ENCODE data around the gene MARK2.

MARK2 gene

DNA sequence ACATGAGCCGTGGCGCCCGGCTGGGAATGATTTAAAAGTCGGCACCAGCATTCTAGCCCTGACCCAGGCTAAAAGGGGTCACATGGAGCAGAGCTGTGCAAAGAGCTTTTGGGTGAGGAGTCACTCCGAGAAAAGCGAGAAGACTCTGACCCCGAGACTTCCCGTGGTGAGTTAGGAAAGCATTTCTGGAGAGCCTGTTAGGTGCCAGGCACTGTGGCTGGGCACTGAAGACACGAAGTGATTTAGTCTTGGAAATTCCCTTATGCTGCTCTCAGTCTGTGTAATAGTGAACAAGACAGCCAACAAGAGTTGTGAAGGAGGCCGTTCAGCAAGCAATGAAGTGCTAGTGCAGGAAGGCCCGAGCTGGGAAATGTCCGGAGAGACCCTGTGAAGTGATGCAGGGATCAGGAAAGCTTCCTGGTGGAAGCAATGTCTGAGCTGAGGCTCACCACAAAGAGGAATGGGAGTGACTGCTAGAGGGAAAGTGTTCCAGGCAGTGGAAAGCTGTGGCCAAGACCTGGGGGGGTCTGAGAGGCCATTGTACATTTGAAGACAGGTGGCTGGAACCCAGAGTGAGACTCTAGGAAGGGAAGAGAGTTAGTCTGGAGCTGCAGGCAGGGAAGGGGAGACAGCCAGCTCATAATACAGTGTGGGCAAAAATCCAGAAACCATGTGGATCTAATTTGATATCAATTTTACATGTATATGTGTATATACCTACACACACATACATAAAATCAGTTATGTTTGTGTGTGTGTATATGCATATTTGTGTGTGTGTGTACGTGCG lies 31.6 kb downstream of the MARK2 start:
- DNase-seq (no peak), ATAC-seq (replicated peaks) (no peak)
- Mint-ChIP-seq H3K36me3 (ENCODE audit: insufficient read depth) (peaks cover 12% of the 10 kb centered on the region), H3K27ac (peak overlapping the region; percentile 91 to 95), H3K9me3 (no peaks in the 10 kb centered on the region), H3K4me1 (ENCODE audit: low read depth in 2 of 2) (peaks cover 68 to 82% of the 10 kb centered on the region in 2 donors), H3K27me3 (no peaks in the 10 kb centered on the region), H3K4me3 (peak overlapping the region; percentile 84 to 87)

- DNase-seq (peak; percentile 12 to 40 (median 34)), ATAC-seq (replicated peaks) (peak; percentile 86)
- Mint-ChIP-seq H3K27me3 (no peaks in the 10 kb centered on the region), H3K4me3 (peak overlapping the region in 1 of 2 donors; percentile 45), H3K27ac (peak overlapping the region; percentile 28 to 67), H3K4me1 (ENCODE audit: low read depth in 2 of 2) (peaks cover 53 to 68% of the 10 kb centered on the region in 2 donors), H3K36me3 (ENCODE audit: insufficient read depth) (peaks cover 3% of the 10 kb centered on the region), H3K9me3 (no peaks in the 10 kb centered on the region)
Observed at GRCh38 chr11:63871962-63872799, 33.3 kb downstream of the MARK2 start.

DNA sequence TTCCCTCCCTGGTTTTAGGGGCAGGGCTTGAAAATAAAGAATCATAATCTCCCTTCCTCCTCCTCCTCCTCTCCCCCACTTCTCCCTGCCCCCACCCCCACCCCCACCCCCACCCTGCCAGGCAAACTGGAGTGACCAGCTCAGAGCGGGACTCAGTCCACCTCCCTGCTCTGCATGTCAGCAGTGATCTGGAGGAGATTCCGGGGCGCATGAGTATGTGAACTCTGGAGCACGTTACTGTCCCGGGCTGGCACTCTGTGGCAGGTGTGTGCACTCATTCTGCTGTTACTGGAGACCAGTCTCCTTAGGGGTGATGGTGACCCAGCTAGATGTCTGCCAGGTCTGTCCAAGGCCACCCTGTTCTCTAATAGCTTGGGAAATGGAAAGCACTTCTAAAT lies 33.9 kb downstream of the MARK2 start:
- H3K4me1 Mint-ChIP-seq (ENCODE audit: low read depth in 2 of 2) = peaks cover 48 to 63% of the 10 kb centered on the region in 2 donors
- H3K27me3 Mint-ChIP-seq = no peaks in the 10 kb centered on the region
- peaks cover 3% of the 10 kb centered on the region for H3K36me3 Mint-ChIP-seq (ENCODE audit: insufficient read depth)
- ATAC-seq (replicated peaks) = no peak
- no peaks in the 10 kb centered on the region for H3K9me3 Mint-ChIP-seq
- H3K4me3 Mint-ChIP-seq = peak overlapping the region in 1 of 2 donors; percentile 49
- no peak for DNase-seq
- H3K27ac Mint-ChIP-seq = peak overlapping the region in 1 of 2 donors; percentile 67

DNA sequence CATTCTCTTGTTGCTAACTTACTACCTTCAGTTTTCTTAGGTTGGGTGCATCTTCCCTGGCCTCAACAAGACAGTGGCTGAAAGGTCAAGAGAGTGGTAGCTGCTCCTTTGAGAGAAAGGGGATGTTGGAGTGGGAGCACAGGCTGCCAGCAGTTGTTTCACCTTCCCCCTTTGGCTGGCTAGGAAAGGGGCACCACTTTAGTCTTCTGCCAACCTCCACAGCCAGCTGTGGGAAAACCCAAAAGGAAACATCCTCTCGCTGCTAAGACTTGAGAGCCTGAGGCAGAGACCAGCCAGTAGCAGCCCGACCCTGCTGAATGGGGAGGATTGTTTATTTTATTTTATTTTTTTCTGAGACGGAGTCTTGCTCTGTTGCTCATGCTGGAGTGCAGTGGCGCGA lies 34.4 kb downstream of the MARK2 start:
- ATAC-seq (replicated peaks) (no peak), DNase-seq (no peak)
- Mint-ChIP-seq H3K36me3 (ENCODE audit: insufficient read depth) (peaks cover 3% of the 10 kb centered on the region), H3K27me3 (no peaks in the 10 kb centered on the region), H3K9me3 (no peaks in the 10 kb centered on the region), H3K27ac (peak overlapping the region in 1 of 2 donors; percentile 66), H3K4me3 (peak overlapping the region in 1 of 2 donors; percentile 49), H3K4me1 (ENCODE audit: low read depth in 2 of 2) (peaks cover 48 to 65% of the 10 kb centered on the region in 2 donors)

DNA sequence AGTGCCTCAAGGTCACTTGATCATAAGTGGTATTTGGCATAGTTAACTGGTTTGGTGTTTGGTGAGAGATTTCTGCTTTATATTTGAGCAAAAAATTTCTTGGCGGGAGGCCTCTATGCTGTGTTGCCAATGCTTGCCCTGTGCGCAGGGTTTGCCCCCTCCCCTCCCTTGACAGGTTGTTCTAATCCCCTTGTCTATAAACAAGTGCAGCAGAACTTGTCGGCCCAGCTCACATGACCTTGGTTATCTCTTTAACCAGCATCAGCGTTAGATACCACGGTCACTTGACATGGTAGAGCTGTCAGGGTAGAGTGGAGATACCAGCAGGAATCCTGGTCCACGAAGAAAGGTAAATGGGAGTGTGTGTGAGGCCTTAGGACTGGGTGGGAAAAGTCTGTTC lies 35.6 kb downstream of the MARK2 start:
- Mint-ChIP-seq H3K27ac (peak overlapping the region in 1 of 2 donors; percentile 66), H3K4me3 (no peak overlapping the region), H3K27me3 (no peaks in the 10 kb centered on the region), H3K36me3 (ENCODE audit: insufficient read depth) (peaks cover 8% of the 10 kb centered on the region), H3K9me3 (no peaks in the 10 kb centered on the region), H3K4me1 (ENCODE audit: low read depth in 2 of 2) (peaks cover 38 to 57% of the 10 kb centered on the region in 2 donors)
- DNase-seq (no peak), ATAC-seq (replicated peaks) (no peak)

DNA sequence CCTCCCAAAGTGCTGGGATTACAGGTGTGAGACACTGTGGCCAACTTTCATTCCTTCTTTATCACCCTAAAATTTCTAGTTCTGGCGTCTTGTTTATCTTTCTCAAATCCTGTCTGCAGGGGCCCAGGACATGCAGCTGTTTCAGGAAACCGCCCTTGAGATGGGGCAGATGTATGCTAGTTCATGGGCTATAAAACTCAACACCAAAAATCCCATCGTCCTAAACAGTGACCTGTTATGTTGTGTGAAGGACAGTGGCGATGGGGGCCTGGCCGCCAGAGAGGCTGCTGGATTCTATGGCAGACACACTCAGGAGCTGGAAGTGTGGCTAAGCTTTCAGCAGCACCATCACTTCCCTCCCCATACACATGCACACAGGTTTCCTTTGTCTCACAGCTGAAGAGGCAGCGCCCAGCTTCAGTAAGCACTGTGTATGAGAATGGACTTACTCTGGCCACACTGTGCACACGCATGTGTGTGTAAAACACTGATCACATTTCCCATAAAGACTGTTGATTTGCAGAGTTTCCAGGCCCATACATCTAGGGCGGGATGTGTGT lies 36.7 kb downstream of the MARK2 start:
- ATAC-seq (replicated peaks) (no peak), DNase-seq (no peak)
- peak overlapping the region; percentile 55 to 62 for H3K27ac Mint-ChIP-seq
- H3K36me3 Mint-ChIP-seq (ENCODE audit: insufficient read depth) = peaks cover 8% of the 10 kb centered on the region
- no peak overlapping the region for H3K4me3 Mint-ChIP-seq
- peaks cover 36 to 56% of the 10 kb centered on the region in 2 donors for H3K4me1 Mint-ChIP-seq (ENCODE audit: low read depth in 2 of 2)
- no peaks in the 10 kb centered on the region for H3K9me3 Mint-ChIP-seq
- no peaks in the 10 kb centered on the region for H3K27me3 Mint-ChIP-seq

DNA sequence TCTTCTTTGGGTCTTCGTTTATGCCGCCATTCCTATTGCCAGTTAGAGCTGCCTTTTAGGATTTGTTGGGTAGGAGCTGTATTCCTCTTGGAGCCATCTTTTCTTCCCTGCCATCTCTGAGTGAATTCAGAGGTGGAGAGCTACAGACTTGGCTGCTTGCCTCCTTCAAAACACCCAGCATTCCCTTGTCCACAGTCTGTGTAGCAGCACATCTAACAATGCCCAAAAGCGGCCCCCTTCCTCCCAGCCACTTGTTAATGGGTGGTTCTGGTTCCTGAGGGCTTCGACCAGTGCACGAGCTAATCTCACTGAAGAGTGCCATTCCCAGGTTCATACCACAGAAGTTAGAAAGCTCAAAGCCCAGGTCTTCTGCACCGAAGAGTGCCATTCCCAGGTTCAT lies 37.7 kb downstream of the MARK2 start:
- no peak for DNase-seq
- no peak for ATAC-seq (replicated peaks)
- Mint-ChIP-seq H3K4me1 (ENCODE audit: low read depth in 2 of 2) (peaks cover 35 to 56% of the 10 kb centered on the region in 2 donors), H3K36me3 (ENCODE audit: insufficient read depth) (peaks cover 13% of the 10 kb centered on the region), H3K27me3 (no peaks in the 10 kb centered on the region), H3K9me3 (no peaks in the 10 kb centered on the region), H3K4me3 (no peak overlapping the region), H3K27ac (no peak overlapping the region)

DNA sequence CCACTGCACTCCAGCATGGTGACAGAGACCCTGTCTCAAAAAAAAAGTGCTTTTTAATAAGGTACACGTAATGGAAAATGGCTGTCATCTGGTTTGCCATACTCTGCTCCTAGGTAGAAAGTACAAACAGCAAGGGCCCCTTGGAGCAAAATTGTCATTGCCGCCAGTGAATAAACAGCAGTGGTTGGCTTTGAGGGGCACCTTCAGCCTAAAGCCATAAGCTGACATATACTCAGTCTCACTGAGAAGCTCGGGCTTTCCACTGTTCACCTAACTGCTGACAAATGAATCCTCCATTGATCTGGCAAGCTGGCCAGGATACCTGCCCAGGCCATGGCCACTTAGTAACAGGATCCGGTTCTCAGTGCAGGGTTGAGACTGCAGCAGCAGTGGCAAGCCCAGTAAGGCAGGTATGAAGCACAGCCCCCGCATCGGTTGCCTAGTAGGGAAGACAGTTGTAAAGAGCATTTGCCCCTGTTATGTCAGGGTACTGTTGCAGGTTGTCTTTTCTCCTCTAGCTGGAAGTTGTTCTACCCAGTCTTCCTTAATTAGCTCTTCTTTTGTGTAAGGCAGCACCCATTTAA lies 38.8 kb downstream of the MARK2 start:
- no peak for ATAC-seq (replicated peaks)
- H3K27ac Mint-ChIP-seq = peak overlapping the region; percentile 38 to 41
- H3K9me3 Mint-ChIP-seq = no peaks in the 10 kb centered on the region
- peak overlapping the region in 1 of 2 donors; percentile 13 for H3K4me3 Mint-ChIP-seq
- H3K4me1 Mint-ChIP-seq (ENCODE audit: low read depth in 2 of 2) = peaks cover 27 to 53% of the 10 kb centered on the region in 2 donors
- peaks cover 13% of the 10 kb centered on the region for H3K36me3 Mint-ChIP-seq (ENCODE audit: insufficient read depth)
- no peak for DNase-seq
- H3K27me3 Mint-ChIP-seq = no peaks in the 10 kb centered on the region

DNA sequence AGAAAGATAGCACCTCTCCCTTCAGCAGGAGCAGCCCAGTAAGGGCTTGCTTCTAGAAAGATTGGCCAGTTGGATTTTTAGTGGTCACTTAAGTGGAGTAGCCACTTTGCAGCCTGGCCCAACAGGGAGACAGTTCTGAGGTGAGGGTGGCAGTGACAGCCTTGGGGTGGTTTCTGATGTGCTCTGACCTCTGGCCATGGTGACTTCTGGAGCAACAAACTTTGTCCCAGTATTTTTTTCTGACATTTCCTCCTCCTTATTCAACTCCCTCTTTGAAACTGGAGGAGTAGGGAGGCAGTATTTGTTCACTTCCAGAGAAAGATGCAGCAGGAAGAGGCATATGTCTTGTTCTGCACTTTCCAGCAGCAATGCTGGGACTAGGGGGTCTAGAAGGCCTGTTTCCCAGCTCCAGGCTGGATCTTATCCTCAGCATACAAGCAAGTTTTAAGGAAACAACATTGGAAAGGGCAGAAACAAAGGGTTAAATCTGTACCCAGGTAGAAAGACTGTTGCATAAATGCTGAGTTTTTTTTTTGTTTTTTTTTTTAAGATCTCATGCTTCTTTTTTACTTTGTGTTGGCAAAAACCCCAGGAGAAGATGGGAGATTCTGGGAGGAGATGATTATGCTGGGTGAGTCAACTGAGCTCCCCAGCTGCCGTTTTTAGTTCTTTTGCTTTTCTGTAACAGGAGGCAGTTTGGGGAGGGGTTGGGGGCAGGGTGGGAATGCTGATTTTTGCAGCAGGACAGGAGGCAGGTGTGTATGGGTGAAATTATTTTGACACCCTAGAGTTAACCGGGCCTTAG lies 40.9 kb downstream of the MARK2 start:
- no peaks in the 10 kb centered on the region for H3K27me3 Mint-ChIP-seq
- DNase-seq (no peak), ATAC-seq (replicated peaks) (no peak)
- H3K36me3 Mint-ChIP-seq (ENCODE audit: insufficient read depth) = peaks cover 15% of the 10 kb centered on the region
- H3K4me3 Mint-ChIP-seq = peak overlapping the region; percentile 4 to 10
- H3K9me3 Mint-ChIP-seq = no peaks in the 10 kb centered on the region
- H3K4me1 Mint-ChIP-seq (ENCODE audit: low read depth in 2 of 2) = peaks cover 25 to 55% of the 10 kb centered on the region in 2 donors
- H3K27ac Mint-ChIP-seq = peak overlapping the region; percentile 59 to 65

DNA sequence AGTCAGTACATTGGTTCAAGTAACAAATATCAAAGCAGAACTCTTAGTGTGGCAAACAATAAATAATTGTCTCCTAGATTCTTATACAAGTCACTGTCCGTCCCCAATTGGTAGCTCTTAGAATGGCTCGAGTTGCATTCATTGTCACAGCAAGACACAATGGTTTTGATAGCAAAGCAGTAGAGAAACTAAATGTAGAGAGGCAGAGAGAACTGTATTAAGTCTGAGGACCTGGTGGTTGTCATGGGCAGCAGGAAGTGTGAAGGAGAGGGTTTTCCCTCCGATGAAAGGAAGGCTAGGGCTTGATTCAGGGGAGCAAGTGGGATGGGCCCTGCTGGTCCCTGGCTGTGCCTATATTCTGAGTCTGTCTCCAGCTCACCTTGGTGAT lies 41.5 kb downstream of the MARK2 start:
- ATAC-seq (replicated peaks) = no peak
- Mint-ChIP-seq H3K4me3 (peak overlapping the region; percentile 4 to 10), H3K9me3 (no peaks in the 10 kb centered on the region)

DNA sequence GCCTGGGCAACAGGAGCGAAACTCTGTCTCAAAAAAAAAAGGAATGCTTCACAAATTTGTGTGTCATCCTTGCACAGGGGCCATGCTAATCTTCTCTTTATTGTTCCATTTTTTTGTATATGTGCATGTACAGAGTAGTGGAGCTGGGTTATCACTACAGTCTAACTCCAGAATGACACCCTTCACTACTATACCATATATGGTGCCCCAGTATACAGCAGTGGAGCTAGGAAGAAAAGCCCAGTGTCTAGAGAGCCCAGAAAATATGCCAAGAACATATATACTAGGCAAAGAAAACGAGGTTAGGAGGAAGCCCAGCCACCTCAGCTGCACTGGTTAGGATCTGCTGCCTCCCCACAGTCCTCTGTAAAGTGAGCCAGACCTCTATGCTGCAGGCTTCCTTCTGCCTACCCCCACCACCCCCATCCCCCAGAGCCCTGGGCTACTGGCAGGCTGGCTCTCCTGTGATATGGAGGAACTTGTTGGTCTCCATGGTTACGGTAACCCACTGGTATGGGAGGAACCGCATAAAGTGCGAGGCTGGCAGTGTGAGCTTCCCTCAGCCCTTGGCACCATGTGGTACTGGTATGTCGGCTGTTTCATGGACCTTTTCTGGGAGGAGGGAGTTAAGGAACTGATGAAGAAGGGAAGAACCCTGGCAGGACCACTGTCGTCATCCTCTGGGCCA lies 43.8 kb downstream of the MARK2 start:
- peaks cover 30 to 59% of the 10 kb centered on the region in 2 donors for H3K4me1 Mint-ChIP-seq (ENCODE audit: low read depth in 2 of 2)
- ATAC-seq (replicated peaks) (peak; percentile 63), DNase-seq (no peak)
- no peaks in the 10 kb centered on the region for H3K27me3 Mint-ChIP-seq
- peaks cover 26% of the 10 kb centered on the region for H3K36me3 Mint-ChIP-seq (ENCODE audit: insufficient read depth)
- H3K4me3 Mint-ChIP-seq = no peak overlapping the region
- no peaks in the 10 kb centered on the region for H3K9me3 Mint-ChIP-seq
- H3K27ac Mint-ChIP-seq = peak overlapping the region; percentile 63 to 82

More for the DNA sequence above, 41.5 kb downstream of the MARK2 start:
- H3K4me1 Mint-ChIP-seq (ENCODE audit: low read depth in 2 of 2) = peaks cover 24 to 54% of the 10 kb centered on the region in 2 donors
- no peak for DNase-seq
- peaks cover 18% of the 10 kb centered on the region for H3K36me3 Mint-ChIP-seq (ENCODE audit: insufficient read depth)
- H3K27ac Mint-ChIP-seq = peak overlapping the region; percentile 59 to 65
- no peaks in the 10 kb centered on the region for H3K27me3 Mint-ChIP-seq

GRCh38 chr11:63883791-63884190 lies 44.9 kb downstream of the MARK2 start:
- Mint-ChIP-seq H3K4me3 (no peak overlapping the region), H3K27me3 (no peaks in the 10 kb centered on the region)

More at GRCh38 chr11:63883791-63884190, 44.9 kb downstream of the MARK2 start:
- no peak for DNase-seq
- Mint-ChIP-seq H3K9me3 (no peaks in the 10 kb centered on the region), H3K4me1 (ENCODE audit: low read depth in 2 of 2) (peaks cover 38 to 57% of the 10 kb centered on the region in 2 donors), H3K27ac (peak overlapping the region; percentile 63 to 82), H3K36me3 (ENCODE audit: insufficient read depth) (peaks cover 28% of the 10 kb centered on the region)
- ATAC-seq (replicated peaks) = no peak
